SIG-M5 (cell line): ENCODE data around the gene SECTM1.

Experiments
- DNase-seq: peaks from one replicate; lab custom pipeline; 2025; lab: John Stamatoyannopoulos, UW

SECTM1 gene

GRCh38 chr17:82278786-82279391, 54.7 kb downstream of the SECTM1 start:
- no peak for DNase-seq

- no peak for DNase-seq
Measured at GRCh38 chr17:82278308-82278707, 55.3 kb downstream of the SECTM1 start.

- no peak for DNase-seq
Measured at GRCh38 chr17:82277851-82278250, 55.7 kb downstream of the SECTM1 start.

DNA sequence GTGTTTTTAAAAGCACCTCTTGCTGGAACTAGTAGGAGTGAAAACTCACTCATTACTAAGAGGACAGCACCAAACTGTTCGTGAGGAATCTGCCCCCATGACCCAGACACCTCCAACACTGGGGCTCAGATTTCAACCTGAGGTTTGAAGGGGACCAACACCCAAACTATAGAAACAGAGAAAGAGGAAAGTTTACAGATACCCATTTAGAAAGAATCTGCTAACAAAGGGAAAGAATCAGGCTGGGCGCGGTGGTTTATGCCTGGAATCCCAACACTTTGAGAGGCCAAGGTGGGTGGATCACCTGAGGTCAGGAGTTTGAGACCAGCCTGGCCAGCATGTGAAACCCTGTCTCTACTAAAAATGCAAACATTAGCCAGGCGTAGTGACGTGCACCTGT, 56.6 kb downstream of the SECTM1 start:
- no peak for DNase-seq

- no peak for DNase-seq
Measured at GRCh38 chr17:82275326-82275725, 58.2 kb downstream of the SECTM1 start.

DNA sequence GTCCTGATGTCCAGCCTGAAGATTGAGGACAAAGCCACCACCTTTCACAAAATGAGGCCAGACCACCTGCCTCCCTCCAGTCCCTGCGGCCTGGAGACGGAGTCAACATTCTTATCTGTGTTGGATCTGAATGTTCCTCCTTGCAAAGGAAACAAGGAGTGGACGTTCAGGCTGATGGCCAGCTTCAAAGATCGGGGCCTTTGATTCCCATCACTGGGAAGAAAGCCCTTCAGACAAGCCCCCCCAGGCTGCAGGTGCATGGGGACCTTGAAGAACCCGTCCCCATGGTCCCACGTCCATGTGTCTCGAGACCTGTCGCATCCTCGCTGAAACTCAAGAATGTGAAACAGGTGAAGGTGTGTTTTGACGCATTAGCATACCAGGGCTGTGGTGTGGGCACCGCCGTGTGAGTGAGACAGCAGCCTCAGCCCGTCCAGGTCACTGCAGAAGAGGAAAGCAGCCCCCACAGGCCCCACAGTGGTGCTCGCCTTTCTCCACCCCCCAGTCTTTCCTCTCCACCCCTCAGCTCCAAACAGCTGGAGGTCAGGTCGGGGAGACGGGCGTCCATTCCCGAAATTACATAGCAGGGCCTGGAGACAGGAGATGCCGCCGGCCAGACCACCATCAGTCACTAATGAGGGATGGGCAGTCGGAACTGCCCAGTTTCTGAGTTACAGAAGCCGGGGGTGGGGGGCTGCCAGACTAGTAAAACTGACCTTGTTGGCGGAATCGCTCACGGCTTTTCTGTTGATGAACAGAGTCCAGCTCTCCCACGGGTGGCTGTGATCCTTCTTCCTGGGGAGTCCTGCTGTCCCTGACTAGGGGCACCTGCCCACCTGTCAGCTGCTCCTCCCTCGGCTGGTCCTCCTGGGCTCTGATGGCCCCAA, 59.2 kb downstream of the SECTM1 start:
- DNase-seq = no peak

DNA sequence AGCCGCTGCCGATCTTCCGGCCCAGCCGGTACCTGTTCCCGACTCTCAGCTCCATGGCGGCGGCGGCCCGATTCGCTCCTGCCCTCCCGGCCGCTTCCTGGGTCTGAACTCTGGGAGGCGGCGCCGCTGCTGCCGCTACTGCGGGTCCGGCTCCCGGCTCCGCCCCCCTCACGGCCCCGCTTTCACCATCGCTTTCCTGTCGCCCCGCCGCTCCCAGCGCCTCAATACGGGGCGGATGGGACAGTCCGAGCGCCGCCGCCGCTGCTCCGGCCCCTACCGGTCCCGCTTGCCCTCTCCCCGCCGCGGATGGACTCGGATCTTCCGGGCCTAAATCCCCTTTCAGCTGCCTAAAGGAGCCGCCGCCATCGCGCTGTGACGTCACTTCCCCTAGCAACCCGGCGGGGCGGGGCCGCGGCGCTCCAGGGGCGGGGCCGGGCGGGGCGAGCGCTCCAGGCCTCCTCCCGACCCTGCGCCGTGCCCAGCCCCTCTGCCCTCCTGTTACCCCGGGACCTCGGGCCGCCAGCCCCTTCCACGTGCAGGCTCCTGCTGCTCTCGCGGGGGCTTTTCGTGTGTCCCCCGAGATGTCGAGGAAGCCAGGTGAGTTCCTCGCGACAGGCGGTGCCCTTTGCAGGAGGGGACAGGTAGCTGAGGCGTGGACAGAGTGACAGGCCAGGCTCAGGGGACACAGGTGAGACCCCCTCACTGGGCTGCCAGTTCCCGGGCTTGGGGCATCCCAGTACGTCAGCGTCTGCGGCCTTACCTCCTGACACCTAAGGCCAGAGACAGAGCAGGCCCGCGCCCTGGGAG, 60.0 kb downstream of the SECTM1 start, which contains the start of gene CSNK1D:
CSNK1D (minus strand) TSS at position 374 of the 807 bp plus-strand sequence; CDS start at position 55, 319 bp downstream.
- DNase-seq = no peak

- no peak for DNase-seq
Measured at GRCh38 chr17:82272495-82273326, 60.9 kb downstream of the SECTM1 start.

DNA sequence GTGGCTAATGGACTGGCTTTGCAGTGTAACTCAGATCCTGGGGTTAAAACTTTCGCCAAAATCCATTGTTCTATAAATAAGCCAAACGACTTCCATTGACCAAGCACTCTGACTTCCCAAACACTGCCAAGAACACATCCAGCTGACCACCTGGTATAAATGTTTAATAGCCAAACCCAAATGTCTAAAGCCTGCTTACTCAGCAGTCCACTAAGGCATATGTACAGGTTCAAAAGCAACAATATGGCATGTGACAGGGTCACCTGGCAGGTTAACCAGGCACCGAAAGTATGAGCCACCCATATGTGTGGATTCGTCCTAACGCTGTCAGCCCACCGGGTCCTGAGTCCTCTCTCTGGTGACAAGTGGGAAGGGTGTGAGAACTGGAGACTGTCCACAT, 62.2 kb downstream of the SECTM1 start:
- no peak for DNase-seq
